ES-I3 (cell line): ENCODE measurements around the gene RTP3.
"Not testable (repeated sequence)": the region's sequence is repeated elsewhere in the genome, so short reads cannot be mapped to it uniquely, and the experiment has no call there.

Experiments
- H3K36me3 ChIP-seq: 2 replicates; pipeline ENCODE4 v1.6.1; 2013; ENCODE audit warnings: mild to moderate bottlenecking, low read length, control low read depth, moderate library complexity; ENCODE audit not compliant: insufficient read depth
- H3K4me1 ChIP-seq: 2 replicates; pipeline ENCODE4 v1.6.1; 2013; ENCODE audit warnings: mild to moderate bottlenecking, control low read depth, low read length; ENCODE audit not compliant: insufficient read depth
- H3K9ac ChIP-seq: 2 replicates; pipeline ENCODE4 v1.6.1; 2013; ENCODE audit warnings: low read depth, mild to moderate bottlenecking, low read length, moderate library complexity
- H3K9me3 ChIP-seq: 2 replicates; pipeline ENCODE4 v1.6.1; 2013; ENCODE audit warnings: mild to moderate bottlenecking, low read length, moderate library complexity; ENCODE audit not compliant: control insufficient read depth, insufficient read depth

The RTP3 gene

GRCh38 chr3:46546896-46547440 is 49.2 kb downstream of the RTP3 start:
- peaks cover 7% of the 10 kb centered on the region; the same call in 1 of the 2 replicates for H3K36me3 ChIP-seq
- H3K4me1 ChIP-seq = peaks cover 18% of the 10 kb centered on the region
- H3K9me3 ChIP-seq = peaks cover 13% of the 10 kb centered on the region
- no peak overlapping the region for H3K9ac ChIP-seq

- Histone ChIP-seq H3K9me3 (peaks cover 13% of the 10 kb centered on the region), H3K4me1 (peaks cover 18% of the 10 kb centered on the region)
- H3K36me3 ChIP-seq, H3K9ac ChIP-seq: not testable (repeated sequence)
Measured at GRCh38 chr3:46548611-46549010, 50.8 kb downstream of the RTP3 start.

GRCh38 chr3:46549408-46549904 is 51.7 kb downstream of the RTP3 start:
- H3K36me3 ChIP-seq = peaks cover 7% of the 10 kb centered on the region; the same call in 1 of the 2 replicates
- peaks cover 18% of the 10 kb centered on the region for H3K4me1 ChIP-seq
- H3K9me3 ChIP-seq = peaks cover 13% of the 10 kb centered on the region
- no peak overlapping the region for H3K9ac ChIP-seq

GRCh38 chr3:46549989-46550388 is 52.2 kb downstream of the RTP3 start:
- Histone ChIP-seq H3K36me3 (peaks cover 7% of the 10 kb centered on the region; the same call in 1 of the 2 replicates), H3K4me1 (peaks cover 14% of the 10 kb centered on the region), H3K9ac (no peak overlapping the region)

More at GRCh38 chr3:46549989-46550388, 52.2 kb downstream of the RTP3 start:
- peaks cover 13% of the 10 kb centered on the region for H3K9me3 ChIP-seq
